SK-MEL-5 (cell line): ENCODE measurements around the gene INPP4B. TPM values are rescaled to one million over a fixed set of nuclear protein-coding genes. Genes with fewer than 3 reads are reported as not detected.
A peak's percentile ranks its signal among the peaks of the same experiment; 100 is the strongest.

Experiments used
- DNase-seq: peaks from one replicate; pipeline ENCODE4 v3.0.0-alpha.2; 2016; ENCODE audit warnings: low read depth, low spot score
- in situ Hi-C: cut with HindIII; loops from 2 replicates; pipeline ENCODE4 v1.10.0; 2016; ENCODE audit warnings: low sequenced_read_pairs, high pct_unique_total_duplicates, low pct_unique_long_range_greater_than_20kb
- total RNA-seq: library from RNA; depleted of rRNA; stranded (reverse); fragments of >200 nt; shearing (Covaris generic); gene quantifications from 2 replicates; pipeline ENCODE4 v1.2.3, GENCODE V29; 2014

INPP4B gene
- total RNA-seq, 1 experiment from 2014 or later: 161 TPM

DNA sequence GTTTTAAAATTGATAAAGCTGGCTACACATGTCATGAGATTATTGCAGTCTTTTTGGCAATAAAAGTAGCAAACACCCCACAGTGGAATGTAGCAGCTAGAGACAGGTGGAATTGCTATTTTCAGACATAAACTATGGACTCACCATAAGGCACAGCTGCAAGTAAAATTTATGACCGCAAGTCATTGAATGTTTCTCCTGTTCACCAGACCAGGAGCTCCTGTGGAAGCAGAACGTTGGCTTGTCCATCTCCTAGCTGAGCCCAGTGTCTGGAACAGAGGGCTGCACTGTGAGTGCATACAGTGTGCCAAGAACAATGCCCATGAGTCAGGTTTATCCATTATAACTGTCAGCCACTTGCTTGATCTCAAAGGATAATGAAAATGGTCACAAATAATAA is 538.2 kb downstream of the INPP4B start:
- in situ Hi-C loops: no loop called here
- DNase-seq: peak; percentile 51

DNA sequence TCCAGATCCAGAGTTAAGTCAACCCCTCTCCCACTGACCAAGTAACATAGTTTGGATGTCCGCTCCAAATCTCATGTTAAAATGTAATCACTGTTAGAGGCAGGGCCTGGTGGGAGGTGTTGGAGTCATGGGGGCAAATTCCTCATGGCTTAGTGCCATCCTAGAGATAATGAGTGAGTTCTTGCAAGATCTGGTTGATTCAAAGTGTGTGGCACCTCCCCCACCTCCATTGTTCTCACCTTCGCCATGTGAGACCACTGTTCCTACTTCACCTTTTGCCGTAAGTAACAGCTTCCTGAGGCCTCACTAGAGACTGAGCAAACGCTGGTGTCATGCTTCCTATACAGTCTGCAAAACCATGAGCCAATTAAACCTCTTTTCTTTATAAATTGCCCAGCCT is 548.8 kb downstream of the INPP4B start:
- in situ Hi-C loops: no loop called here

GRCh38 chr4:142293536-142293935 is 552.6 kb downstream of the INPP4B start:
- in situ Hi-C loops: no loop called here
- DNase-seq: no peak

More for the DNA sequence above, 548.8 kb downstream of the INPP4B start:
- DNase-seq: no peak

DNA sequence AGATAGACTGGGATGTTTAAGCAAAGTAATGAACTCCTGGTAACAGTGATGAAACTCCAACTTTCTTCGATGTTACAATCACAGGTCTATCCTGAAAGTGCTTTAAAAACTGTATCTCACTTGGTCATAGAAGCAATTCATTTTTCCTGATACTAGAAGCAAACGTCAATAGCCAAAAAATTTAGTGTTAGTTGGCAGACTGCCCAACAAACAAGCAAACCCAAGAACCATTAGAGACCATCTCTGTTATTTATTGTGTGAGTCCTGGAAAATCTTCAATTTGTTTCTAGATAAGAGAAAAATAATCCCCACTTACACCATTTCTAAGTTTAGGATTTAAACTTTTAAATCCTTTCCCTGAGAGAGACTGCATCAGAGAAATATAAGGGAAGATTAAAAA is 553.9 kb downstream of the INPP4B start:
- no peak for DNase-seq

DNA sequence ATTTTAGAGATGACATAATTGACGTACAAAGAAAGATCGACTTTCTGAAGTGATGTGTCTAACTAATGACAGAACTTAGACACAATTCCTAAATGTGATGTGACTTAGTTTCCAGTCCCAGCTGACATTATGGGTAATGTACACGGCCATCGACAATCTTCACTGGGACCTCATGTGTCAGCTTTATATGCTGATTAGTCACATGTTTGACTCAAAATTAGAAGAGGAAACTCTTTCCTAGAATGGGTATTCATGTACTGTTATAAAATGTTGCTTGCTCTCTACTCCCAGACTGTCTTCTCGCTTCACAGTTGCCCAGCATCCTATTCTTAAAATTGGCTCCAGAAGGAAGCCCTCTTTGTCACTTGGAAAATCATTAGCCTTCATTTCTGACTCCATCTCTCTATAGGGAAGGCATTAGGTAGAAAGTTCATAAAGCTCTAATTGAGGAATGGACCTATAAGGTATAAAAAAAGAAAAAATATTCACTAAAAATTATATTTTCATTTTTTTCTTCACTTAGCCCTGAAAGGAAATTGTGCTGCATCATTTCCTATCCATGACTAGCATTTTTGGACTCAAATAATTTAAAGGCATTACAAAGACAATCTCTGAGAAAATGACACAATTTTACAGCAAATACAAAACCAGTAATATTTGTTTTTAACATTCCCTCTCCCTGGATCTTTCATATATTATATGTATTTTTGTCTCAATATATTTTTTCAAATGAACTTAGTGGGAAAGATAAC is 554.6 kb downstream of the INPP4B start:
- in situ Hi-C loops: no loop called here

More for the DNA sequence above, 553.9 kb downstream of the INPP4B start:
- in situ Hi-C loops: no loop called here

GRCh38 chr4:142287371-142287770 is 558.7 kb downstream of the INPP4B start:
- DNase-seq: no peak
- in situ Hi-C loops: no loop called here

More for the DNA sequence above, 554.6 kb downstream of the INPP4B start:
- DNase-seq: no peak

DNA sequence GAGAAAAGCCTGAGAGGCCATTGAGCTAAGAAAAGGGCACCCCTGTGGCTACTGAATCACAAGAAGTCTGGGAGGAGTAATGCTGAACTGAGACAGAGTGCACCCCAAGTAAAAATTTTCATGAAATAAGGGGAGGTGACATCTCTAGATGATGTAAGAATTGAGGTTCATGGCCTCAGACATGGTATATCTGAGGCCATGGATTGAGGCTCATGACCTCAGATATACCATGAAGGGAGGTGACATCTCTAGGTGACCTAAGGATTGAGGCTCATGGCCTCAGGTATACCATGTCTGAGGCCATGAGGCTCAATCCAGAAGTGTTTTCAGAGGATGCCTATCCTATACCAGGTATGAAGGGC is 560.9 kb downstream of the INPP4B start:
- in situ Hi-C loops: no loop called here
- DNase-seq: no peak

- in situ Hi-C loops: no loop called here
- DNase-seq: no peak
Observed at GRCh38 chr4:142284402-142285221, 561.5 kb downstream of the INPP4B start.

DNA sequence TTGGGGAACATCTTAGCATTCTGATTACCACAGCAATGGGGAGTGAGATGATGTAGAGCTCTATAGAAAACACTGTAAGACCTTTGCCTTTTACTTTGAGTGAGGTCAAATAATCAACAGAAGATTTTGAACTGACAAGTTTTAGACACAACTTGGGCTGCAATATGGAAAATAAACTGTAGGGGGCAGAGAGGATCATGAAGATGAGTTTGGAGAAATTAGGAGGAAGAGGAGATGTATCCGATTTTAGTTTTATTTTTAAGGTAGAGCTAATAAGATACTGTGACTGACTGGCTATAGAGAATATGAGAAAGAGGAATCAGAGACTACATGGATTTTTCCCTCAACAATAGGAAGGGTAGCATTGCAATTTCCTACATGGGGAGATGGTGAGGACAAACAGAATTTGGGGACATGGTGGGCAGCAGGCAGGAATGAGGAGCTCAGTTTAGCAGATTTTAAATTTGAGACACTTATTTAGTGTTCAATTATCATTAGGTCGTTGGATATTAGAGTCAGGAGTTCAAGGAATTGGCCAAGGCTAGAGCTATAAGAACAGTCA is 563.1 kb downstream of the INPP4B start:
- DNase-seq: peak; percentile 58
- in situ Hi-C loops: no loop called here

- in situ Hi-C loops: no loop called here
- DNase-seq: no peak
Observed at GRCh38 chr4:142281999-142282398, 564.1 kb downstream of the INPP4B start.

DNA sequence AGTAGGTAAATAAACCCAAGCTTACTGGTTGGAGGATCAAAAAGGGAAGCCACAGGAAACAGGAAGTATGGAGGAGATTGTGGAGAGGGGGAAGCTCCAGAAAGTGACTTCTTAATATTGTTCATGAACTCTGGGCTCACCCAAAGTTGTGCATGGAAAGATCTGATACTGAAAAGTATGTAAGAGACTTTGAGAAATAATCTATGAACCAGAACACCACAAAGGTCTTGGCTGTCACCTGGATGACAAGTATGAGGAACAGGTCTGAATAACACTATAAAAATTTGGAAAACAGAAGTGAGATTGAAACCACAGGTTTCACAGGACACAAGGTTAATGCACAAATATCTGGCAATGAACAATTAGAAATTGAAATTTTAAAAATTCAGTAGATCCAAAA is 567.4 kb downstream of the INPP4B start:
- in situ Hi-C loops: no loop called here
- DNase-seq: no peak

- in situ Hi-C loops: no loop called here
- DNase-seq: no peak
Observed at GRCh38 chr4:142278171-142278570, 567.9 kb downstream of the INPP4B start.

DNA sequence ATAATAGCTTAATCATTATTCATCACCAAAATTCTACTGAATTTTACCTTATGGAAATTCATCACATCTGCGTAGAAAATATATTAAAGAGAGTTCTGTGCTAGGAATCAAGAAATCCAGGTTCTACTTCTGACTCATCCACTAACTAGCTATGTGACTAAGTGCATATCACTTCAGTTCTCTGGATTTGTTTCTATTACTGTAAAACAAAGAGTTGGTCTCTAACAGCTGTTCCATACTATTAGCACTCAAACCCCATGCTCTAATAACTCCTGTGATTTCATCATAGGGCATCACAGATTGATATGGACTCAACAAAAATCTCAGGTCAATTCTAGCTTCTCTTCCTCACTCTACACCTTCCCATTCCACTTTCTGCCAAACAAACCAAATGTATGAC is 572.0 kb downstream of the INPP4B start:
- in situ Hi-C loops: no loop called here
- DNase-seq: no peak

DNA sequence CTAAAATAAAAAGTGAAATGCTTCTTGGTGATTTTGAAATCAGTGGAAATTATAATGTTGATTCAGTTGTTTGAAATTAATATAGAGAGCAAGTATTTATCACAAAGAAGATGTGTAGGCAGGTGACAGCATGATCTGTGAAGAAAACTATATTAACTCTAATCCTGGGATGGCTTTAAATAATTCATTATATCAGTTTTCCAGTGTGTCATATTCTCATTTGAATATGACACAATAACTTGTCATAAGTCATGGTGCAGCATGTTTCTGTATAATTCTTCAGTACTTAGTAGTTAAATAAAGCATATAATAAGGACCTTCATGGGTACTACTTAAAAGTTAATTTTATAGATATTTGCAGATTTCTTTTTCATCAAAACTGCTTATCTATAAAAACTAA is 573.6 kb downstream of the INPP4B start:
- in situ Hi-C loops: no loop called here
- no peak for DNase-seq

GRCh38 chr4:142271832-142272231 is 574.3 kb downstream of the INPP4B start:
- in situ Hi-C loops: no loop called here
- no peak for DNase-seq

- DNase-seq: no peak
- in situ Hi-C loops: no loop called here
Observed at GRCh38 chr4:142267101-142267500, 579.0 kb downstream of the INPP4B start.

DNA sequence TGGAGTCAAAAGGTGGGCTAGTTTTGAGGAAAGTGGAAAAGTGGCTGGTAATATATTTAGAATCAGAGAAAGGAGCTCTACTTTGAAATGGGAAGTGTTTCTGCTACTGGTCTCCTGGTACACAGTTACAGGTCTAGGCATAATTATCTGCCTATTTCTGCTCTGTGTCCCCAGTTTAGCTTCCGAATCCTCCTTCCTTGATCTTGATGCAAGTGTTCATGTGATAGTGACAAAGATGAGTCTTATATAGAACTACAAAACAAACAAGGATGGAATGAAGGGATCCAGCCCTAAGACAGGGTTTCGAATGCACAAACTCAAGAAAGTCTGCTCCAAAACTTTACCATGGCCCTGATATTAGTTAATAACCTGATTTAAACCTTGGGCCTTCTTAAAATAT is 580.2 kb downstream of the INPP4B start:
- in situ Hi-C loops: no loop called here
- peak; percentile 11 for DNase-seq

DNA sequence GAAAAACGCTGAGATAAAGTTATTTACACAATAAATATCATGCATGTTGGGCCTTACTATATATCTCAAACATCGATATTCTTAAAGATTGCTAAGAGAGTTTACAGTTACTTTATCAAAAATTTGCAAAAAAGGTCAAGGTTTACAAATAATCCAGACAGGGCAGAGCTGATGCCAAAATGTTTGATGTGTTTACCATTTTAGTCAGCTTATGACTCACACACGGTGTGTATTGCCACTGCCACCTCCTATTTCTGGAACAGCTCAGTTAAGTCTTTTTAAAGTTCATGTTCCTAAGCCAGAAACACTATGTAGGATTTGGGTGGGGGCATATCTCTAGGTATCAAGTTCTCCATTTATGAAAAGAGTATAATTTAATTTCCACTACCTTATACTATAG is 580.6 kb downstream of the INPP4B start:
- in situ Hi-C loops: no loop called here
- DNase-seq: no peak

- DNase-seq: no peak
- in situ Hi-C loops: no loop called here
Observed at GRCh38 chr4:142264961-142265360, 581.1 kb downstream of the INPP4B start.
